GM18951 (cell line): ENCODE results near the gene IL24.

Experiments used
- POLR2A ChIP-seq: IDR thresholded peaks from 4 replicates; pipeline ENCODE4 v1.6.1; 2011; ENCODE audit warnings: mild to moderate bottlenecking; ENCODE audit not compliant: insufficient read length, insufficient read depth; ENCODE audit errors: extremely low read depth
- in situ Hi-C: fragments of 300-500 bp; cut with MboI; formaldehyde crosslinking; loops from one replicate; pipeline ENCODE4 v1.12.0; 2022; ENCODE audit warnings: low sequenced_read_pairs, mixed read lengths, inconsistent platforms; ENCODE audit not compliant: unreplicated experiment

Gene IL24

DNA sequence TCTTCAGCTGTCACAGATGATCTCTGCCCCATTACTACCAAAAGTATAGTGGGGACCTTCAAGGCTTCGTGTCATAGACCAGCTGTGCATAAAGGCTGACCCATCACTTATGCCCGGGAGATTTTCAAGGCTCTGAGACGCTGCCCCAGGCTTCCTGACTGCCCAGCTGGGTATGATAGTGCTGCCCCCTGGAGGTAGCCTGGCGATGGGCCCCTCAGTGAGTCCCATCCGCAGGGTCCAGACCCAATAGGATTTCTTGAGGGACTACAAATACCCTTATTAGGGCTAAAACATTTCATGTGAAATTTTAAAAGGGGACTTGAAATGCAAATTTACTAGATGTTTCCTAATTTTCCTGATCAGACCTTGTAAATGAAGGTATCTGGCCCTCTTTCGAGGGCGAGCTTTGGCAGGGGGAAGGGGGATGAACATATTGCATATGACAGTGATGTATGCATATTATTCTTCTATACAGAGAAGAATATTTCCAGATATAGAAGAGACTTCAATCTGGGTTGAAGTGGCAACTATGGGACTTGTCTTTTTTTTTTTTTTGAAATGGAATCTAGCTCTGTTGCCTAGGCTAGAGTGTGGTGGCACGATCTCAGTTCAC, 36.2 kb downstream of the IL24 start:
- in situ Hi-C loops: no loop called here
- no peak for TF ChIP-seq POLR2A

DNA sequence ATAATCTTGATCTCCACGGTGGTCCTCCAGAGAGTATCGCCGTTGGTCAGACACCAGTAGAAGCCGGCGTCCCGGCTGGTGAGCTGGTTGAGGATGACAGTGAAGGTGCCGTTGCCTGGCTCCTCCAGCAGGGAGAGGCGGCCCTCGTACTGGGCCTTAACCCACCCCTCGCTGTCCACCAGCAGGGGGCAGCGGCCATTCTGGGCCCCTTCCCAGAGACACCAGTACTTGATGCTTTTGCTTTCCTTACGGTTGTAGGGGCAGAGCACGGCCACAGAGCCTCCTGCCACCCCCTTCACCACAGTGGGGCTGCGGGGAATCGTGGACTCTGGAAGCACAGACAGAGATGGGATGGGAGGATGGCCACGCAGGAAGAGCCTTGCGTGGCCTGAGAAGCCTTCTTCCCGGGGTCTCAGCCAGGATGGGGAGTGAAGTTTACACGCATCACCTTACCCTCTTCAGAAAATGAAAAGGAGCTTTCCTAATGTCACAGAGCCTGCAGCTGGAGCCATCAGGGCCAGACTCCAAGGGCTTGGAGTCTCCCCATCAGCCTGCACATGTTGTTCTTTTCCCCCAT, 38.3 kb downstream of the IL24 start:
- in situ Hi-C loops: no loop called here

DNA sequence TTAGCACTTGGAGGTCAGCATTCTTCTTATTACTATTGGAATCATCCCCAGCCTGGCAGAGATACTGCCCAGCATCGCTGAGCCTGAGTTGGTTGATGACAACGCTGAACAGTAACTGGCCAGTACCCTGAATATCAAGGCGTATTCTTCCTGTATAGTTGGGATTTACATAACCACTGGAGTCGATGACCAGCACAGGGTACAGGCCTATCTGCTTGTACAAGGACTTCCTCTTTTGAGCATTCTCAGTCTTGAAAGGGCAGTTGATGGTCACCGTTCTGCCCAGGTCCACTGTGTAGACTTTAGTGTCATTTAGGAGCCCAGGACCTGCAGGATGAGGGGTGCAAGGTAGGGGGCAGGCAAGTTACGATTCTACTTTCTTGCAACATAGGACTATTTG, 40.2 kb downstream of the IL24 start:
- TF ChIP-seq POLR2A: no peak
- in situ Hi-C loops: no loop called here

More for the DNA sequence above, 38.3 kb downstream of the IL24 start:
- TF ChIP-seq POLR2A: no peak

DNA sequence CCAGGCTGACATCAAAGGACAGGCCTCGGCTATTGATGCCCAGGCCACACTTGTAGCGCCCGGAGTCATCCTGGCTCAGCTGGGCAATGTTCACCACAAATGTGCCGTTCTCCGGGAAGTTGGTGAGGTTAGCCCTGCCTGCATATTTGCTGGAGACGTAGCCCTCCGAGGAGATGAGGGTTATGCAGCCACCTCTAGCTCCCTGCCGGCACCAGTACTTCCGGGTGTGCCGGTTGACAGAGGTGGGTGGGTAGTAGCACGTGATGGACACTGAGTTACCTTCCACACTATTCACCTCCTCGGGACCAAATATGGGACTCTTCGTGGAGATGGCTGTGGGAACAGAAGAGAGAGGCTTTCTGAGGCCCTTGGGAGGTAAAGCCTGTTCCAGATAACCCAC, 41.9 kb downstream of the IL24 start:
- in situ Hi-C loops: no loop called here
- no peak for TF ChIP-seq POLR2A

DNA sequence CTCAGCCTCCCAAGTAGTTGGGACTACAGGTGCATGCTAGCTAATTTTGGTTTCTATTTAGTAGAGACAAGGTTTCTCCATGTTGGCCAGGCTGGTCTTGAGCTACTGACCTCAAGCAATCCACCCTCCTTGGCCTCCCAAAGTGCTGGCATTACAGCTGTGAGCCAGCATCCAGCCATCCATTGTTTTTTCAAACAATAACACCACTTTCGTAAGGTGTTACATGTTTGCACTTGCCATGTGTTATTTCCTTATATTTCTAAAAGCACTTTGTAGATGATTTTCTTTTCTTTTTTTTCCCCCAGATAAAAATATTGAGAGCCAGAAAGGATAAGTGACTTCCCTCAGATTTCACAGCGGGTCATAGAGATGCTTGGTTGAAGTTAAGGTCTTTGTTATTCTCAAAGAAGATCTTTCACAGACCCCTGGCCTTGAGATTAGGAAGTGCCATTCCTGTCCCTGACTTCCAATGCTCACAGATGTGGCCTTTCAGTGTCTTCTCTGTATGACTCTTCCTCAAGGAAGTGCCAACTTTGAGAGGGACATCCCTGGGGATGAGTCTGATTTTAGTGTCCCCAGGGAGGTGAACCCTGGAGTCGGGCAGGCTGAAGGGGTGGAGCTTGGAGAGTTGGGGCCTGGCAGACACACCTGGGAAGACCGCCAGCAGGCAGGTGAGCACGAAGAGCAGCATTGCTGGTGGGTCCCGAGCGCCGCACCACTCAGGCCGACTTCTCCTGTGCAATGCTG, 42.8 kb downstream of the IL24 start:
- in situ Hi-C loops: no loop called here
- TF ChIP-seq POLR2A: no peak

DNA sequence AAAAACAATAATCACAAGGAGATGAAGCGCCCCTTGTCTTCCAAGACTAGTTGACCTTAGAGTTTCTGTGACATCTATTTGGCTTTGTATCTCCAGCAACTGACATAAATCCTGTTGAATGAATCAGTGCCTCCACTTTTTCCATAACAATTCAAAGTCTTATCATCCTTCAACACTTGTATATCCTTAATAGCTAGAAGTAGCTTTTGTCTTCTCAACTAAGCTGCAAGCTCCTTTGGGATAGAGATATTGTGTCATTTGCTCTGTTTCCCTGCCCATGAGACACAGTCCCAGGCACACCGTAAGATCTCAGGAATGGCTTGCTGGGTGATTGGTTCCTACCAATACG, 43.3 kb downstream of the IL24 start:
- in situ Hi-C loops: no loop called here
- TF ChIP-seq POLR2A: no peak

DNA sequence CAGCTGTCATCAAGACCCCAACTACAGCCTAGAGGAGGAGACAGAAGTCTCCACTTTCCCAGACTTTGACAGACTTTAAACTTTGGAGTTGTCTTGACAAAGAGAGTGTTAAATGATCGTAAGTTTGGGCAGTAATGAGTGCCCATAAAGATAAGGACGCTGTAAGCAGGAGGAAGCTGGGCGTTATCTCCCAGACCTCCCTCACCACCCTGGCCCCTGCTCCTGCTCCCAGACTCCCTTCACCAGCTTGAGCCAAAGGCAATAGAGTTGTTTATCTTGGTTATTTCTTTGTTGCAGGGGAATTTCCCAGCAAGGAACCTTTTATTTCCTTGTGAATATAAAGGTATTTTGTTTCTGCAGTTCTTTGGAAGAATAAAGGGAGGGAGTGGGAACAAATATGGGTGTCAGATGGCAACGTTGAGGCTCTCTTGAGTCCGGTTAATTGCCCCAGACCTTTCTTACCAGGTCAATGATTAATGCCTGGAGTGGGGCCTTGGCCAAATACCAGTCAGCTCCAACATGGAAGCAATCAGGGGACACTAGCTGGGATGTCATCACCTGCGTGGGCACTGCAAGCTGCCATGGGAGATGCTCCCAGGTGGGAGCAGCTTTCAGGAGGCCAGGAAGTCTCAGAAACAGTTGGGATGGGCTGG, 44.6 kb downstream of the IL24 start:
- in situ Hi-C loops: no loop called here
- no peak for TF ChIP-seq POLR2A

DNA sequence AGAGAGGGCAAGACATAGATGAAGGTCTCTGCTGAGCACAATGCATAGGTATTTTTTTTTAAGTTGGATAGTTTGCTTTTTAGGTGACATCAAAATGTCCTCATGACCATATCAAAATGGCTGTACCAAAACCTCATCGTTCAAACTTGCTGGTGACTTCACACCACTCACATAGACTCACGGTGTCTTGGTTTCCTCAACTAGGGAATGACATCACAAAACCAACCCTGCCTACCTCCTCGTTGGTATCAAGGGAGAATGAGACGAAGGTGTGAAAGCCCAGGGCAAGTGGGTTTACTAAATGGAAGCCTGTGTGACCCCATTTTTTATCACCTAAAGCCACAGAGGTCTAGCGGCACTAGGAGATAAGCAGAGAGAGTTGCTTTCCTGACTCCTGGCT, 47.5 kb downstream of the IL24 start:
- TF ChIP-seq POLR2A: no peak
- in situ Hi-C loops: no loop called here

DNA sequence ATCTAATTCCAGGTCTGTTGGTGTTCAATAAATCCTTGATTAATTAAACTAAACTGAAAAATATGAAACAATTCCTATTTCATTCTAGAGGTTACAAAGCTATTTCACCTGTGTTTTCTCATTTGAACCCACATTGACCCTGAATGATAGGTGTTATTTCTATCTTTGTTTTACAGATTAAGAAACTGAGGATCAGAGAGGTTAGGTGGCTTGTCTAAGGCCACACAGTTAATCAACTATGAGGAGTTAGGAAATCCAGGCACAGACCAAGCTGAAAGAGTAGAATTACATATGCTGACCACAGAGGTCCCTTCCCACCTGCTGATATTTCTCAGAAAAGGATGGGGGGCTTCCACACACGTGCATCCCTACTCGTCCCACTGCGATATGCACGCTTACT, 48.5 kb downstream of the IL24 start:
- no peak for TF ChIP-seq POLR2A
- in situ Hi-C loops: no loop called here

DNA sequence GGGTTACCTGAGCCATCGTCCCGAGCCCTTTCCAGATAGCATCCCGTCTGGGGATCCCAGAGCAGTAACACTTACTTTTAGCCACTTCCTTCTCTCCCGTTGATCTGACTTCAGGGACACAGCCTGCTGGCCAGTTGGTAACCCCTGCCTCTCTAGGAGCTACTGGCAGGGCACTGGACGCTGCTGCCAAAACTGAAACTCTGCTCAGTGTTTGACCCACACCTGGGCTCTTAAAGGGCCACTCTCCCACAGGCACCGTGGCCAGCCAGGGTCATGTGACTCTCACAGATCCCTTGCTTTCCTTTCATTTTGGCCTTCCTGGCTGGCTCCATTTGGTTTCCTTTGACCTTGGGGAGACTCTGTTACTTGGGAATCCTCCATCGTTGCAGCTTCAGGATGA, 49.0 kb downstream of the IL24 start, which contains the start of gene PIGR:
TSS of gene PIGR (minus strand) at position 206 of the 400 bp plus-strand sequence. CDS start 5,935 bp downstream, outside the sequence.
- in situ Hi-C loops: no loop called here
- TF ChIP-seq POLR2A: no peak

DNA sequence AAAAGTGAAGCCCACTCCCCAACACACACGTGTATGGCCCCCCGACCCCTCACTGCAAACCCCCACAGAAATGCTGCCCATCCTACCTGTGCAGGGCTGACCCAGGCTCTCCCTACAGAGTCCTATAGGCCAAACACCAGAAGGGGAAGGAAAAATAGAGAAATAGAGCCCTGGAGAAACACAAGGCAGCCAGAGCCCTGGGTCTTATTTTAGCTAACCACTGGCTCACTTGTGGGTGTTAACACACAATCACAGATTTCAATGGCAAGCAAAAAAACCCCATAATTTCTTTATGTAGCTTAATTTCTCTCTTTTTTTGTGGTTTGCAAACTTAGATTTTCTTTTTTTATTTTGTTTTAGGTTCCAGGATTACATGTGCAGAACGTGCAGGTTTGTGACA, 50.0 kb downstream of the IL24 start:
- TF ChIP-seq POLR2A: no peak
- in situ Hi-C loops: no loop called here

DNA sequence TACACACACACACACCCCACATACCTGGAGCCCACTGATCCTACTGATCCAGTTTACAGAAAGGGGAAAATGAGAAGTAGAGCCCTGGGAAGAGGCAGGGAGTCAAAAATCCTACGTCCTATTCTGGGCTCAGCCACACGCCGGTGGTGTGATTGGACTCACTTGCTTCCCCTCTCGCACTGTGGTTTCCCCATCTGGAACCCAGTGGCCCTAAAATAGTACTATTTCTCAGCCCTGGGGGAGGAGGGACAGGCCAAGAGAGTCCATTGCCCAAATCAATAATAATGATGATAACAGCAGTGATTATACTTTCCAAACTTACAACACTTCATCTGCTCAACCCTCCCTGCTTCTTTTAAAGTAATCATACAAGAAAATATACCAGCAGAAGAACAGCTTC, 52.0 kb downstream of the IL24 start:
- in situ Hi-C loops: no loop called here
- no peak for TF ChIP-seq POLR2A

DNA sequence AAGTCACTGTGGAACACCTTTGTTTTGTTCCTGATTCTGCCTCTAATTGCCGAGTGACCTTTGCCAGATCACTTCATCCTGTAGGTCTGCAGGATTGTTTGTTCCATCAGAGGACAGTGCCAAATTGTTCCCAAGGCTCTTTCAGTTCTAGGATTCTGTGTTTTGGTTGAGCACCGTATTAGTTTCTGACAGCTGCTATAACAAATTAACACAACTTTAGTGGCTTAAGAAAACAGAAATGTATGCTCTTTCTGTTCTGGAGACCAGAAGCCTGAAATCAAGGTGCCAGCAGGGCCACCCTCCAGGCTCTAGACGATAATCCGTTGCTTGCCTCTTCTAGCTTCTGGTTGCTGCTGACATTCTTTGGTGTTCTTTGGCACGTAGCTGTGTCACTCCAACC, 52.4 kb downstream of the IL24 start:
- in situ Hi-C loops: no loop called here

More for the DNA sequence above, 52.4 kb downstream of the IL24 start:
- no peak for TF ChIP-seq POLR2A
